ENCODE data around the gene TLE1.

DNA sequence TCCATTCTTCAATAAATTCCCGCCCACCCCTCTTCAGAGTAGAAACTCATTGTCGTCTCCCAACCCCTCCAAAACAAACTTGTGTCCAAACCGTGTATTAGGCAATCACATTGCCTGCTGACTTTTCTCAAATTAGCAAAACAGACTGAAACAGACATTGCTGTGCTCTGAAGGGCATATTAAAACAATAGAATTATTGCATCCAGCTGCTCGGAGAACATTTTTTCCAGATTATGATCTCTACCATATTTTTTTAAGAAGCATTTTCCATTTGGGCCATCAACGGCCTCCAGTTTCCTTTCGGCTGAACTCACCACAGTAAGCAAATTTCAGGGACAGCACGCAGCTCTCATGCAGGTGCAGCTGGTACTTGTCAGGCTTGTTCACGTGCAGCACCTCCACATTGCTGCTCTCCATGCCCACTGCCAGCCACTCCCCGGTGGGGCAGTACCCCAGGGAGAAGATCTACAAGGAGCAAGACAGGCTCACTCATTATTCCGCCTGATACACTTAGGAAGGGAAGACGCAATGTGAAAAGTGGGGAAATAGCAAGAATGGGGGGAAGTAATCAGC, 104.1 kb downstream of the TLE1 start:
- TF ChIP-seq, protein P1, sequence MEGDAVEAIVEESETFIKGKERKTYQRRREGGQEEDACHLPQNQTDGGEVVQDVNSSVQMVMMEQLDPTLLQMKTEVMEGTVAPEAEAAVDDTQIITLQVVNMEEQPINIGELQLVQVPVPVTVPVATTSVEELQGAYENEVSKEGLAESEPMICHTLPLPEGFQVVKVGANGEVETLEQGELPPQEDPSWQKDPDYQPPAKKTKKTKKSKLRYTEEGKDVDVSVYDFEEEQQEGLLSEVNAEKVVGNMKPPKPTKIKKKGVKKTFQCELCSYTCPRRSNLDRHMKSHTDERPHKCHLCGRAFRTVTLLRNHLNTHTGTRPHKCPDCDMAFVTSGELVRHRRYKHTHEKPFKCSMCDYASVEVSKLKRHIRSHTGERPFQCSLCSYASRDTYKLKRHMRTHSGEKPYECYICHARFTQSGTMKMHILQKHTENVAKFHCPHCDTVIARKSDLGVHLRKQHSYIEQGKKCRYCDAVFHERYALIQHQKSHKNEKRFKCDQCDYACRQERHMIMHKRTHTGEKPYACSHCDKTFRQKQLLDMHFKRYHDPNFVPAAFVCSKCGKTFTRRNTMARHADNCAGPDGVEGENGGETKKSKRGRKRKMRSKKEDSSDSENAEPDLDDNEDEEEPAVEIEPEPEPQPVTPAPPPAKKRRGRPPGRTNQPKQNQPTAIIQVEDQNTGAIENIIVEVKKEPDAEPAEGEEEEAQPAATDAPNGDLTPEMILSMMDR (IDR thresholded peaks at IDR 0.05), result no peak
- TF ChIP-seq POLR2A (IDR thresholded peaks at IDR 0.05), result no peak
